Peyer's patch (tissue), 4 donors: ENCODE measurements around the gene PRDX5. TPM values are rescaled to one million over a fixed set of nuclear protein-coding genes. Genes with fewer than 3 reads are reported as not detected.
"Not testable (repeated sequence)": the region's sequence is repeated elsewhere in the genome, so short reads cannot be mapped to it uniquely, and the experiment has no call there.

ENCODE experiments used
- DNase-seq, 3 donors: peaks; one replicate each; pipeline ENCODE4 v3.0.0-alpha.2; 2017 to 2019
- H3K27ac ChIP-seq, 4 donors: fragments of 200-600 bp; sonication (generic); one replicate each; pipeline ENCODE4 v1.5.1; 2016 to 2019
- H3K27me3 ChIP-seq, 2 donors: fragments of 200-600 bp; sonication (generic); one replicate each; pipeline ENCODE4 v1.5.1; 2019
- H3K36me3 ChIP-seq, 3 donors: fragments of 200-600 bp; sonication (generic); one replicate each; pipeline ENCODE4 v1.5.1; 2016 to 2019
- H3K4me1 ChIP-seq, 4 donors: fragments of 200-600 bp; sonication (generic); one replicate each; pipeline ENCODE4 v1.5.1; 2016 to 2019
- H3K4me3 ChIP-seq, 4 donors: fragments of 200-600 bp; sonication (generic); 1 replicate in 3 of 4; 2 replicates in 1 of 4; pipeline ENCODE4 v1.5.1; 2016 to 2019; ENCODE audit warnings: mild to moderate bottlenecking in 1 of 4
- H3K9me3 ChIP-seq, 4 donors: fragments of 200-600 bp; sonication (generic); one replicate each; pipeline ENCODE4 v1.5.1; 2016 to 2019; ENCODE audit warnings: mild to moderate bottlenecking in 1 of 4
- CTCF ChIP-seq, 6 experiments: fragments of 450-650 bp in 4 of 6; fragments of 200-600 bp in 2 of 6; sonication (generic) in 1 of 6; IDR thresholded peaks; one replicate each; pipeline ENCODE4 v1.5.1; 2017 to 2019; ENCODE audit warnings: antibody characterized with exemption in 6 of 6, mild to moderate bottlenecking in 3 of 6, moderate library complexity in 1 of 6
- POLR2A ChIP-seq, 2 donors: fragments of 450-650 bp; IDR thresholded peaks; one replicate each; pipeline ENCODE4 v1.5.1; 2017; ENCODE audit warnings: antibody characterized with exemption in 2 of 2, mild to moderate bottlenecking in 2 of 2, moderate library complexity in 2 of 2
- total RNA-seq, 4 donors: library from RNA; depleted of rRNA; stranded (reverse); fragments of >200 nt; gene quantifications; one replicate each; pipeline ENCODE4 v1.1.0, GENCODE V29; 2016

PRDX5 gene
- total RNA-seq, 4 donors from 2014 or later = 202 to 345 (median 268) TPM

GRCh38 chr11:64313491-64314145 lies 4.3 kb upstream of the PRDX5 start:
- no peak for DNase-seq
- Histone ChIP-seq H3K4me3 (peak overlapping the region in 1 of 4 donors; percentile 18), H3K27me3 (no peaks in the 10 kb centered on the region), H3K27ac (peak overlapping the region; percentile 31 to 70 (median 46)), H3K36me3 (peaks cover 0 to 36% (median 0%) of the 10 kb centered on the region in 3 donors), H3K9me3 (no peaks in the 10 kb centered on the region), H3K4me1 (peaks cover 0 to 54% (median 0%) of the 10 kb centered on the region in 4 donors)
- TF ChIP-seq CTCF (IDR thresholded peaks at IDR 0.05) (no peak), POLR2A (IDR thresholded peaks at IDR 0.05) (no peak)

- peak overlapping the region in 1 of 4 donors; percentile 18 for H3K4me3 ChIP-seq
- no peak for DNase-seq
- peaks cover 0 to 36% (median 0%) of the 10 kb centered on the region in 3 donors for H3K36me3 ChIP-seq
- H3K27me3 ChIP-seq = no peaks in the 10 kb centered on the region
- no peak for TF ChIP-seq POLR2A (IDR thresholded peaks at IDR 0.05)
- TF ChIP-seq CTCF (IDR thresholded peaks at IDR 0.05) = peak in 1 of 6 experiments; percentile 4
- H3K27ac ChIP-seq = peak overlapping the region; percentile 31 to 70 (median 46)
- H3K9me3 ChIP-seq = no peaks in the 10 kb centered on the region
- H3K4me1 ChIP-seq = peaks cover 0 to 58% (median 4%) of the 10 kb centered on the region in 4 donors
These were observed 3.6 kb upstream of the PRDX5 start for GRCh38 chr11:64314146-64314804.

GRCh38 chr11:64314805-64315561 lies 2.9 kb upstream of the PRDX5 start:
- DNase-seq = no peak
- Histone ChIP-seq H3K4me3 (no peak overlapping the region), H3K9me3 (no peaks in the 10 kb centered on the region), H3K27me3 (no peaks in the 10 kb centered on the region), H3K4me1 (peaks cover 0 to 60% (median 4%) of the 10 kb centered on the region in 4 donors), H3K36me3 (peaks cover 0 to 36% (median 0%) of the 10 kb centered on the region in 3 donors), H3K27ac (peak overlapping the region in 1 of 4 donors; percentile 96)
- no peak for TF ChIP-seq CTCF (IDR thresholded peaks at IDR 0.05)
- TF ChIP-seq POLR2A (IDR thresholded peaks at IDR 0.05) = no peak

GRCh38 chr11:64315667-64316526 lies 2.0 kb upstream of the PRDX5 start:
- DNase-seq, H3K9me3 ChIP-seq, H3K27me3 ChIP-seq: not testable (repeated sequence)
- Histone ChIP-seq H3K27ac (peak overlapping the region; percentile 94 to 99 (median 96)), H3K36me3 (peaks cover 0 to 43% (median 0%) of the 10 kb centered on the region in 3 donors), H3K4me3 (peak overlapping the region in 1 of 4 donors; percentile 81), H3K4me1 (peaks cover 0 to 69% (median 4%) of the 10 kb centered on the region in 4 donors)

- no peaks in the 10 kb centered on the region for H3K27me3 ChIP-seq
- peak overlapping the region; percentile 60 to 88 (median 74) for H3K4me3 ChIP-seq
- H3K27ac ChIP-seq = peak overlapping the region; percentile 94 to 99 (median 96)
- H3K4me1 ChIP-seq = peaks cover 0 to 77% (median 4%) of the 10 kb centered on the region in 4 donors
- H3K36me3 ChIP-seq = peaks cover 0 to 44% (median 0%) of the 10 kb centered on the region in 3 donors
- H3K9me3 ChIP-seq = no peaks in the 10 kb centered on the region
- no peak for TF ChIP-seq POLR2A (IDR thresholded peaks at IDR 0.05)
- TF ChIP-seq CTCF (IDR thresholded peaks at IDR 0.05) = peak in 4 of 6 experiments; percentile 18 to 38 (median 28)
- DNase-seq = peak in 2 of 3 donors; percentile 50 to 77
These were observed 1.1 kb upstream of the PRDX5 start for GRCh38 chr11:64316672-64317324.
